Measurements from ENCODE around the gene CADM4.

The CADM4 gene

DNA sequence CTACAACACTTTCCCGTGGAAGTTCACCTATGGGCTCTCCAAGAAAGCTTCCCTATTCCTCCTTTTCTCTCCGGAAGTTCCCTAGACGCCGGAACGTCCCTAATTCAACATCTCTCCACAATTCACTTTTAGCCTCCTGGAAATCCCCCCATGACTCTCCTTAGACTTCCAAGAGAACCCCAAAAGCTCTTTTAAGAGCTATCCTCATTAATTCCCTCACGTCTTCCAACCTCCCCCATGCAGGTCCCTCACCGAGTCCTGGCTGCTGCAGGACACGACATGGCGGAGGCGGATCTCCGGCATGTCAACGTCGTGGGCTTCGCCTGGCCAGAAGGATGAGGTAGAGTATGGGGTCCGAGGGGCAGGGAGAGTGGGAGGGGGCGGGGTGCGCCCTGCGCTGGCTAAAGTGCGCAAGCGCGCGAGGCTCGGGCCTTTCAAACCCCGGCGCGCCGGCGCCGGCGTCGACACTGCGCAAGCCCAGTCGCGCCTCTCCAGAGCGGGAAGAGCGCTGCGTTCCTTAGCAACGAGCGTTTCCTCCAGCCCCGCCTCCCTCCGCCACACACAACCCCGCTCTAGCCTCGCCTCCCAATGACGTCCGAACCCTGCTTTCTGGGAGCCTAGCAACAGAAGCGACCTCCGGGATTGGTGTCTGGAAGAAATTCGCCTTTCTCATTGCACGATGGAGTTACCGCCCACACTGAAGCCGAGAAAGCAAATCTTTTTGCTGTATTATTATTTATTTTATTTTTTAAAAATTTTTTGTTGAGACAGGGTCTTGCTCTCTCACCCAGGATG is 64.3 kb downstream of the CADM4 start, which contains the start of the genes PINLYP and XRCC1:
Gene PINLYP (plus strand): TSS at position 646 of the 795 bp plus-strand sequence. CDS start 1,391 bp downstream, outside the sequence.
Gene XRCC1 (minus strand): TSS at position 372 of the 795 bp plus-strand sequence. CDS start 69 bp downstream, at position 303.
- H3K4me1 ChIP-seq (ENCODE audit: control insufficient read depth, insufficient read depth, low read length): peaks cover 9% of the 10 kb centered on the region
- H3K4me3 ChIP-seq (ENCODE audit: low read length): peak within 1 kb of the TSS; percentile 100
- peak within 1 kb of the TSS; percentile 99 for H3K9ac ChIP-seq (ENCODE audit: low read length)
- no peaks in the 10 kb centered on the region for H3K9me3 ChIP-seq (ENCODE audit: control insufficient read depth, low read length)
- peaks cover 7% of the 10 kb centered on the region for H3K36me3 ChIP-seq (ENCODE audit: control insufficient read depth, insufficient read depth, low read length, severe bottlenecking)
- DNase-seq (ENCODE audit: low read depth): peak; percentile 100
- no peaks in the 10 kb centered on the region for H3K27me3 ChIP-seq (replicated peaks; ENCODE audit: control insufficient read depth, insufficient read depth, low read length)

DNA sequence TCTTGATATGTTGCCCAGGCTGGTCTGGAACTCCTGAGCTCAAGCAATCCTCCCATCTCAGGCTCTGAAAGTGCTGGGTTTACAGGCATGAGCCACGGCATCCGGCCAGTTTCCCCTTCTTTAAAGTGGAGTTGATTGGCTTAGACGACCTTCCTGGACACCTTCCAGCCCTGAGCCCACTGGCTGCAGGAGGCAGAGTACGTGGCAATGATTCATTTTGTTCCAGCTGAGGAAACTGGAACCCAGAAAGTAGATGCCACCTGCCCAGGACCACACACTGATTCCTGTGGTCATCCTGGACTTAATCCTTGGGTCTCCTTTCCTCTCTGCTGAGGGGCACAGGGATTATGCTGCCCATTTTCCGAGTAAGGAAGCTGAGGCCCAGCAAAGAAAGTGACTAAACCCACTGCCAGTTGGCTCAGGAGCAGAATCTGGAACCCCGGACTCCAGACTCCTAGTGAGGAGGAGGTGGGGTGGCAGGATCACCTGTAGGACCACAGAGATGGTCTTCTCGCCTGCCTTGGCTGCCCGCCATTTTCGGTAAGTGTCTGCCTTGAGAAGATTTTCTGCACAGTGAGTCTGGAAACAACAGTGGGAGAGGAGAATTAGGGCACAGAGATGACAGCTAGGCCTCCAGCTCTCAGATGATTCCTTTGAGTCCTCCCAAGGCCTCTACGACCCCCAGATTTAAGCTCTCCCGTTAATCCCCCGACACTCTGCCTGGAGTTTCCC is 65.1 kb downstream of the CADM4 start:
- H3K4me1 ChIP-seq (ENCODE audit: control insufficient read depth, insufficient read depth, low read length): peaks cover 6% of the 10 kb centered on the region
- peak overlapping the region; percentile 100 for H3K4me3 ChIP-seq (ENCODE audit: low read length)
- H3K9ac ChIP-seq (ENCODE audit: low read length): peak overlapping the region; percentile 99
- DNase-seq (ENCODE audit: low read depth): peak; percentile 22
- no peaks in the 10 kb centered on the region for H3K9me3 ChIP-seq (ENCODE audit: control insufficient read depth, low read length)
- H3K27me3 ChIP-seq (replicated peaks; ENCODE audit: control insufficient read depth, insufficient read depth, low read length): no peaks in the 10 kb centered on the region
- H3K36me3 ChIP-seq (ENCODE audit: control insufficient read depth, insufficient read depth, low read length, severe bottlenecking): peaks cover 7% of the 10 kb centered on the region

Measured in adipocyte (in vitro differentiated cells).